WTC11 (cell line): Measurements from ENCODE around the gene DNAH5. TPM values are rescaled to one million over a fixed set of nuclear protein-coding genes. Genes with fewer than 3 reads are reported as not detected.

Experiments
- ATAC-seq: fragments of 200-7000 bp; cut with Tn5 transposase; 2 replicates; pipeline ENCODE4 v1.10.0; 2021; ENCODE audit warnings: mild to moderate bottlenecking, moderate library complexity
- CTCF ChIA-PET: fragments of 300-600 bp; sonication (Branson Sonifier 250); formaldehyde crosslinking; loops from one replicate; lab custom pipeline; 2021; ENCODE audit warnings: antibody characterized with exemption; lab: Charles Lee
- POLR2A ChIA-PET: fragments of 350-600 bp; sonication (Branson Sonifier 250); formaldehyde crosslinking; loops from one replicate; lab custom pipeline; 2021; ENCODE audit warnings: antibody characterized with exemption; lab: Charles Lee
- DNase-seq: peaks from one replicate; pipeline ENCODE4 v3.0.0; 2021; ENCODE audit warnings: low spot score
- H3K27ac Mint-ChIP-seq: 2 replicates; pipeline ENCODE4 v1.8.0; 2021; ENCODE audit warnings: mixed read lengths
- H3K27me3 Mint-ChIP-seq: 2 replicates; pipeline ENCODE4 v1.8.0; 2021; ENCODE audit warnings: low read depth, mild to moderate bottlenecking, moderate library complexity, mixed read lengths
- H3K36me3 Mint-ChIP-seq: 2 replicates; pipeline ENCODE4 v1.8.0; 2021; ENCODE audit warnings: mixed read lengths
- H3K4me1 Mint-ChIP-seq: 2 replicates; pipeline ENCODE4 v1.8.0; 2022; ENCODE audit warnings: mixed read lengths
- H3K4me3 Mint-ChIP-seq: 2 replicates; pipeline ENCODE4 v1.8.0; 2021; ENCODE audit warnings: mild to moderate bottlenecking, moderate library complexity, mixed read lengths
- H3K9me3 Mint-ChIP-seq: 2 replicates; pipeline ENCODE4 v1.8.0; 2021; ENCODE audit warnings: mixed read lengths
- GABPB1 ChIP-seq: sonication (generic); formaldehyde crosslinking; IDR thresholded peaks from 2 replicates; pipeline ENCODE4 v1.8.1; 2023; ENCODE audit warnings: mild to moderate bottlenecking, missing genetic modification reagents
- JAZF1 ChIP-seq: fragments of 250-450 bp; sonication (Bioruptor Pico); IDR thresholded peaks from 2 replicates; pipeline ENCODE4 v1.9.0; 2021; ENCODE audit warnings: moderate library complexity, mild to moderate bottlenecking, inconsistent platforms
- NFATC4 ChIP-seq: fragments of 250-450 bp; sonication (Bioruptor Pico); IDR thresholded peaks from 2 replicates; pipeline ENCODE4 v1.9.0; 2021; ENCODE audit warnings: mild to moderate bottlenecking
- NR1H2 ChIP-seq: sonication (generic); formaldehyde crosslinking; IDR thresholded peaks from 2 replicates; pipeline ENCODE4 v1.9.0; 2021; ENCODE audit warnings: mild to moderate bottlenecking, moderate library complexity, missing genetic modification reagents
- OVOL2 ChIP-seq: fragments of 250-450 bp; sonication (Bioruptor Pico); IDR thresholded peaks from 2 replicates; pipeline ENCODE4 v1.9.0; 2021; ENCODE audit warnings: mild to moderate bottlenecking, borderline replicate concordance
- RELA ChIP-seq: sonication (generic); formaldehyde crosslinking; IDR thresholded peaks from 2 replicates; pipeline ENCODE4 v1.8.1; 2022; ENCODE audit warnings: missing genetic modification reagents, mild to moderate bottlenecking, borderline replicate concordance
- SMAD4 ChIP-seq: sonication (generic); formaldehyde crosslinking; IDR thresholded peaks from 2 replicates; pipeline ENCODE4 v1.8.0; 2022; ENCODE audit warnings: mild to moderate bottlenecking, missing genetic modification reagents
- SOX15 ChIP-seq: fragments of 250-450 bp; sonication (Bioruptor Pico); IDR thresholded peaks from 2 replicates; pipeline ENCODE4 v1.9.0; 2021; ENCODE audit warnings: mild to moderate bottlenecking
- TEAD1 ChIP-seq: sonication (generic); formaldehyde crosslinking; IDR thresholded peaks from 2 replicates; pipeline ENCODE4 v1.8.0; 2022; ENCODE audit warnings: mild to moderate bottlenecking, missing genetic modification reagents
- ZNF219 ChIP-seq: sonication (generic); formaldehyde crosslinking; IDR thresholded peaks from 2 replicates; pipeline ENCODE4 v1.8.0; 2023; ENCODE audit warnings: missing genetic modification reagents, mild to moderate bottlenecking, borderline replicate concordance
- ZNF263 ChIP-seq: sonication (generic); formaldehyde crosslinking; IDR thresholded peaks from 2 replicates; pipeline ENCODE4 v1.8.1; 2022; ENCODE audit warnings: low read depth, mild to moderate bottlenecking, moderate library complexity, missing genetic modification reagents
- ZNF317 ChIP-seq: sonication (generic); formaldehyde crosslinking; IDR thresholded peaks from 2 replicates; pipeline ENCODE4 v1.8.1; 2023; ENCODE audit warnings: low read depth, mild to moderate bottlenecking, moderate library complexity, missing genetic modification reagents, borderline replicate concordance
- total RNA-seq: library from RNA; stranded (reverse); gene quantifications from 3 replicates; pipeline ENCODE4 v1.2.3, GENCODE V29; 2021
- TF ChIP-seq, protein P1 (sequence below): sonication (generic); formaldehyde crosslinking; IDR thresholded peaks from 2 replicates; pipeline ENCODE4 v1.8.1; 2023; ENCODE audit warnings: mild to moderate bottlenecking, missing genetic modification reagents, moderate library complexity
- TF ChIP-seq, protein P2 (sequence below): fragments of 250-450 bp; sonication (Bioruptor Pico); IDR thresholded peaks from 2 replicates; pipeline ENCODE4 v1.9.0; 2021; ENCODE audit warnings: moderate library complexity, mild to moderate bottlenecking, inconsistent platforms, borderline replicate concordance
- TF ChIP-seq, protein P3 (sequence below): sonication (generic); formaldehyde crosslinking; IDR thresholded peaks from 2 replicates; pipeline ENCODE4 v1.8.1; 2022; ENCODE audit warnings: low read depth, mild to moderate bottlenecking, moderate library complexity, missing genetic modification reagents, borderline replicate concordance
- TF ChIP-seq, protein P4 (sequence below): sonication (generic); formaldehyde crosslinking; IDR thresholded peaks from 2 replicates; pipeline ENCODE4 v1.8.1; 2022; ENCODE audit warnings: mild to moderate bottlenecking, moderate library complexity, missing genetic modification reagents
- TF ChIP-seq, protein P5 (sequence below): fragments of 250-450 bp; sonication (Bioruptor Pico); IDR thresholded peaks from 2 replicates; pipeline ENCODE4 v1.9.0; 2021; ENCODE audit warnings: mild to moderate bottlenecking, borderline replicate concordance
- TF ChIP-seq, protein P6 (sequence below): sonication (generic); formaldehyde crosslinking; IDR thresholded peaks from 2 replicates; pipeline ENCODE4 v1.8.1; 2023; ENCODE audit warnings: mild to moderate bottlenecking, moderate library complexity, missing genetic modification reagents
- TF ChIP-seq, protein P7 (sequence below): fragments of 250-450 bp; sonication (Bioruptor Pico); conservative IDR thresholded peaks from 2 replicates; pipeline ENCODE4 v1.9.0; 2021; ENCODE audit warnings: mild to moderate bottlenecking
- TF ChIP-seq, protein P8 (sequence below): sonication (generic); formaldehyde crosslinking; IDR thresholded peaks from 2 replicates; pipeline ENCODE4 v1.8.0; 2022; ENCODE audit warnings: mild to moderate bottlenecking, missing genetic modification reagents

Gene DNAH5
- total RNA-seq, 1 experiment from 2014 or later: 0.35 TPM

DNA sequence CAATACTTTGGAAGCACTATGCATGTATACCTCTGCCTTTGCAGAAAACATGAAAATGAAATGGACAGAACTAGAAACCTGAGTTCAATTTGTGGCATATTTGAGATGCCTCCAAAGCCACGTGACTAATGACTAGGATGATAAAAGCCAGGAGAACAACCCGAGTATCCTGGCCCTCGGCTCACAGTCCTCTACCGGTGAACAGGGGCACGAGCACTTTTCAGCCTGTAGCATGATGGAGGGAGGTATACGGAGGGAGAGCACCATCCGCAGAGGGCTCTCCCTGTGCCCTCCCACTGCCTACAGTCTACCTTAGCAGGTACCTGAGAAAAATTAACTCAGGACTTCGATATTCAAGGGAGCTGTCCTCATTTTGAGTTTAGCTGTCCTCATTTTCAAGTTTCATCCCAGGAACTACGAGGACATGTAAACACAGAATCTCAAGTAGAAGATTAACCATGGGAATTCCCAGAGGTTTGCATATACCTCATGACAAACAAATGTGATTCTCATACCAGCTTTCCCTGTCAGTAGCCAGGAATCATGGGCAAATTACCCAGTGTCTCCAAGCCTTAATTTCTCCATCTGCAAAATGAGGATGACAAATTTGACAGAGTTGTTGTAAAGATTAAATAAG, 249.3 kb downstream of the DNAH5 start (continued):
- no peak for TF ChIP-seq JAZF1

DNA sequence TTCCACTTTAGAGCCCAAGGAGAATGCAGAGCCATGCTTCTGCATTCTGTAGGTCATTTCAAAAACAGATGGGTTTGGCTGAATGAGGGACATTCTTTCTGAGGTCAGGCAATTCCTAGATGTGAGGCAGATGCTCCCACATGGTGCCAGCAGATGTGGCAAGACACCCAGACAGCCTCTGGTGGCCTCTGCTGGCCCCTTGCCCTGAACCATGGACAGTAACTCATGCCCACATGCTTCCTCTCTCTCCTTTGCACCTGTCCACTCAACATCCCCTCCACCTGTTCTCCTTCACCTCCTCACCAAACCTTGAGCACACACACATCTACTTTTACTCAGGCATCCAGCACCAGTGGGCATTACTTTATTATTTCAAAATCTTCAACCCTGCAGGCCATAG, 252.3 kb downstream of the DNAH5 start:
- Mint-ChIP-seq H3K4me3 (no peak overlapping the region), H3K9me3 (peaks cover 30% of the 10 kb centered on the region), H3K27me3 (no peaks in the 10 kb centered on the region), H3K4me1 (no peaks in the 10 kb centered on the region), H3K27ac (no peak overlapping the region), H3K36me3 (peaks cover 16% of the 10 kb centered on the region)
- TF ChIP-seq NR1H2 (no peak), OVOL2 (CRISPR knock-in tag) (no peak), SMAD4 (CRISPR knock-in tag) (no peak), ZNF263 (CRISPR knock-in tag) (no peak), SOX15 (CRISPR knock-in tag) (no peak), ZNF317 (CRISPR knock-in tag) (no peak), GABPB1 (no peak), RELA (CRISPR knock-in tag) (no peak)
- TF ChIP-seq, protein P1, sequence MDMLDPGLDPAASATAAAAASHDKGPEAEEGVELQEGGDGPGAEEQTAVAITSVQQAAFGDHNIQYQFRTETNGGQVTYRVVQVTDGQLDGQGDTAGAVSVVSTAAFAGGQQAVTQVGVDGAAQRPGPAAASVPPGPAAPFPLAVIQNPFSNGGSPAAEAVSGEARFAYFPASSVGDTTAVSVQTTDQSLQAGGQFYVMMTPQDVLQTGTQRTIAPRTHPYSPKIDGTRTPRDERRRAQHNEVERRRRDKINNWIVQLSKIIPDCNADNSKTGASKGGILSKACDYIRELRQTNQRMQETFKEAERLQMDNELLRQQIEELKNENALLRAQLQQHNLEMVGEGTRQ (CRISPR knock-in tag): no peak
- TF ChIP-seq, protein P2, sequence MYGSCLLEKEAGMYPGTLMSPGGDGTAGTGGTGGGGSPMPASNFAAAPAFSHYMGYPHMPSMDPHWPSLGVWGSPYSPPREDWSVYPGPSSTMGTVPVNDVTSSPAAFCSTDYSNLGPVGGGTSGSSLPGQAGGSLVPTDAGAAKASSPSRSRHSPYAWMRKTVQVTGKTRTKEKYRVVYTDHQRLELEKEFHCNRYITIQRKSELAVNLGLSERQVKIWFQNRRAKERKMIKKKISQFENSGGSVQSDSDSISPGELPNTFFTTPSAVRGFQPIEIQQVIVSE: no peak
- TF ChIP-seq, protein P3, sequence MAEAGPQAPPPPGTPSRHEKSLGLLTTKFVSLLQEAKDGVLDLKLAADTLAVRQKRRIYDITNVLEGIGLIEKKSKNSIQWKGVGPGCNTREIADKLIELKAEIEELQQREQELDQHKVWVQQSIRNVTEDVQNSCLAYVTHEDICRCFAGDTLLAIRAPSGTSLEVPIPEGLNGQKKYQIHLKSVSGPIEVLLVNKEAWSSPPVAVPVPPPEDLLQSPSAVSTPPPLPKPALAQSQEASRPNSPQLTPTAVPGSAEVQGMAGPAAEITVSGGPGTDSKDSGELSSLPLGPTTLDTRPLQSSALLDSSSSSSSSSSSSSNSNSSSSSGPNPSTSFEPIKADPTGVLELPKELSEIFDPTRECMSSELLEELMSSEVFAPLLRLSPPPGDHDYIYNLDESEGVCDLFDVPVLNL (CRISPR knock-in tag): no peak
- TF ChIP-seq, protein P4, sequence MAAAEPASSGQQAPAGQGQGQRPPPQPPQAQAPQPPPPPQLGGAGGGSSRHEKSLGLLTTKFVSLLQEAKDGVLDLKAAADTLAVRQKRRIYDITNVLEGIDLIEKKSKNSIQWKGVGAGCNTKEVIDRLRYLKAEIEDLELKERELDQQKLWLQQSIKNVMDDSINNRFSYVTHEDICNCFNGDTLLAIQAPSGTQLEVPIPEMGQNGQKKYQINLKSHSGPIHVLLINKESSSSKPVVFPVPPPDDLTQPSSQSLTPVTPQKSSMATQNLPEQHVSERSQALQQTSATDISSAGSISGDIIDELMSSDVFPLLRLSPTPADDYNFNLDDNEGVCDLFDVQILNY: no peak
- TF ChIP-seq, protein P5, sequence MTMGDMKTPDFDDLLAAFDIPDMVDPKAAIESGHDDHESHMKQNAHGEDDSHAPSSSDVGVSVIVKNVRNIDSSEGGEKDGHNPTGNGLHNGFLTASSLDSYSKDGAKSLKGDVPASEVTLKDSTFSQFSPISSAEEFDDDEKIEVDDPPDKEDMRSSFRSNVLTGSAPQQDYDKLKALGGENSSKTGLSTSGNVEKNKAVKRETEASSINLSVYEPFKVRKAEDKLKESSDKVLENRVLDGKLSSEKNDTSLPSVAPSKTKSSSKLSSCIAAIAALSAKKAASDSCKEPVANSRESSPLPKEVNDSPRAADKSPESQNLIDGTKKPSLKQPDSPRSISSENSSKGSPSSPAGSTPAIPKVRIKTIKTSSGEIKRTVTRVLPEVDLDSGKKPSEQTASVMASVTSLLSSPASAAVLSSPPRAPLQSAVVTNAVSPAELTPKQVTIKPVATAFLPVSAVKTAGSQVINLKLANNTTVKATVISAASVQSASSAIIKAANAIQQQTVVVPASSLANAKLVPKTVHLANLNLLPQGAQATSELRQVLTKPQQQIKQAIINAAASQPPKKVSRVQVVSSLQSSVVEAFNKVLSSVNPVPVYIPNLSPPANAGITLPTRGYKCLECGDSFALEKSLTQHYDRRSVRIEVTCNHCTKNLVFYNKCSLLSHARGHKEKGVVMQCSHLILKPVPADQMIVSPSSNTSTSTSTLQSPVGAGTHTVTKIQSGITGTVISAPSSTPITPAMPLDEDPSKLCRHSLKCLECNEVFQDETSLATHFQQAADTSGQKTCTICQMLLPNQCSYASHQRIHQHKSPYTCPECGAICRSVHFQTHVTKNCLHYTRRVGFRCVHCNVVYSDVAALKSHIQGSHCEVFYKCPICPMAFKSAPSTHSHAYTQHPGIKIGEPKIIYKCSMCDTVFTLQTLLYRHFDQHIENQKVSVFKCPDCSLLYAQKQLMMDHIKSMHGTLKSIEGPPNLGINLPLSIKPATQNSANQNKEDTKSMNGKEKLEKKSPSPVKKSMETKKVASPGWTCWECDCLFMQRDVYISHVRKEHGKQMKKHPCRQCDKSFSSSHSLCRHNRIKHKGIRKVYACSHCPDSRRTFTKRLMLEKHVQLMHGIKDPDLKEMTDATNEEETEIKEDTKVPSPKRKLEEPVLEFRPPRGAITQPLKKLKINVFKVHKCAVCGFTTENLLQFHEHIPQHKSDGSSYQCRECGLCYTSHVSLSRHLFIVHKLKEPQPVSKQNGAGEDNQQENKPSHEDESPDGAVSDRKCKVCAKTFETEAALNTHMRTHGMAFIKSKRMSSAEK (CRISPR knock-in tag): no peak
- POLR2A ChIA-PET: no interaction called here
- CTCF ChIA-PET: no interaction called here
- ATAC-seq (no peak), DNase-seq (no peak)

DNA sequence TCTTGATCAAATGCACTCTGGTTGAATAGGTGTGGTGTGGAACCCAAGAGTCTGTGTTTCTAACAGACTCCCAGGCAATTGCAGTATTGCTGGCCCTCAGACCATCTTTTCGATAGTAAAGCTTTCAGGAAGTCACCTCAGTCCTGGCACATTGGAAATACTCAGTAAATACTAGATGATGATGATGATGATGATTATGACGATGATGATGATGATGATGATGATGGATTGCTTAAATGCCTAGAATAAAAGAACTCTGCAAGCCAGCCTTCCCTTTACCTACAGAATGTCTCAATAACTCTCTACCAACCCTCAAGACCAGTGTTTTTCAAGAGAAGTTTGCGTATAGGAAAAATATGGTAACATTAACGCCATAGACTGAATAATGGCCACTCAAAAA, 268.0 kb downstream of the DNAH5 start:
- DNase-seq (no peak), ATAC-seq (no peak)
- Mint-ChIP-seq H3K4me3 (no peak overlapping the region), H3K27ac (no peak overlapping the region), H3K4me1 (peaks cover 4% of the 10 kb centered on the region), H3K36me3 (peaks cover 12% of the 10 kb centered on the region), H3K9me3 (peaks cover 22% of the 10 kb centered on the region), H3K27me3 (peaks cover 3% of the 10 kb centered on the region; the same call in 1 of the 2 replicates)
- ChIA-PET POLR2A (no interaction called here), CTCF (no interaction called here)
- TF ChIP-seq TEAD1: no peak
- TF ChIP-seq, protein P6, sequence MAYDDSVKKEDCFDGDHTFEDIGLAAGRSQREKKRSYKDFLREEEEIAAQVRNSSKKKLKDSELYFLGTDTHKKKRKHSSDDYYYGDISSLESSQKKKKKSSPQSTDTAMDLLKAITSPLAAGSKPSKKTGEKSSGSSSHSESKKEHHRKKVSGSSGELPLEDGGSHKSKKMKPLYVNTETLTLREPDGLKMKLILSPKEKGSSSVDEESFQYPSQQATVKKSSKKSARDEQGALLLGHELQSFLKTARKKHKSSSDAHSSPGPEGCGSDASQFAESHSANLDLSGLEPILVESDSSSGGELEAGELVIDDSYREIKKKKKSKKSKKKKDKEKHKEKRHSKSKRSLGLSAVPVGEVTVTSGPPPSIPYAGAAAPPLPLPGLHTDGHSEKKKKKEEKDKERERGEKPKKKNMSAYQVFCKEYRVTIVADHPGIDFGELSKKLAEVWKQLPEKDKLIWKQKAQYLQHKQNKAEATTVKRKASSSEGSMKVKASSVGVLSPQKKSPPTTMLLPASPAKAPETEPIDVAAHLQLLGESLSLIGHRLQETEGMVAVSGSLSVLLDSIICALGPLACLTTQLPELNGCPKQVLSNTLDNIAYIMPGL (CRISPR knock-in tag): no peak
- no peak for TF ChIP-seq ZNF219 (CRISPR knock-in tag)
- TF ChIP-seq, protein P7, sequence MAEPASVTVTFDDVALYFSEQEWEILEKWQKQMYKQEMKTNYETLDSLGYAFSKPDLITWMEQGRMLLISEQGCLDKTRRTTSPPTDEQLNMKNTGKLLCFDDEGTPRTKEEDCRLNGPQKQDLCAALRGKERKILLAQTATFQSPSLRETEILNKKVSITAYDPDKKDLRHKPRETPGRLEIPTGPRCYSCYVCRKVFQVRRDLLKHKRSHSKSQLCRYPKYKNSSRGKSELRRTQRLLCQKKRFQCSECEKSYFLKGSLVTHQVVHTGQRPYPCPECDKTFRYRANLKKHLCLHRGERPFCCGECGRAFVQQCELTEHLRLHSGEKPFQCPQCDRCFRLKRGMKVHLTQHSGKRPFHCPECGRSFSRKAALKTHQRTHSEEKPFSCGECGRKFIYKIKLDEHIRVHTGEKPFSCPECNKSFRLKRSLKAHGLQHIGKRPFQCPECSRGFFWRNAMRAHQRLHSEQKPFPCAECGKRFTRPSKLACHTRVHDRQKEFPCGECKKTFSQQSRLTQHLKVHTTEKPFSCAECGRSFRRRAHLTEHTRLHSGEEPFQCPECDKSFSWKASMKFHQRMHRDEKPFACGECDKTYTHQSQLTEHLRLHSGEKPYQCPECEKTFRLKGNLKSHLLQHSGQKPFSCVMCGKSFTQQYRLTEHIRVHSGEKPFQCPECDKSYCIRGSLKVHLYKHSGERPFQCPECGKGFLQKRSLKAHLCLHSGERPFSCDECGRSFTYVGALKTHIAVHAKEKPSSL (CRISPR knock-in tag): no peak
- TF ChIP-seq SMAD4 (CRISPR knock-in tag): no peak
- TF ChIP-seq NFATC4 (CRISPR knock-in tag): no peak
- TF ChIP-seq, protein P8, sequence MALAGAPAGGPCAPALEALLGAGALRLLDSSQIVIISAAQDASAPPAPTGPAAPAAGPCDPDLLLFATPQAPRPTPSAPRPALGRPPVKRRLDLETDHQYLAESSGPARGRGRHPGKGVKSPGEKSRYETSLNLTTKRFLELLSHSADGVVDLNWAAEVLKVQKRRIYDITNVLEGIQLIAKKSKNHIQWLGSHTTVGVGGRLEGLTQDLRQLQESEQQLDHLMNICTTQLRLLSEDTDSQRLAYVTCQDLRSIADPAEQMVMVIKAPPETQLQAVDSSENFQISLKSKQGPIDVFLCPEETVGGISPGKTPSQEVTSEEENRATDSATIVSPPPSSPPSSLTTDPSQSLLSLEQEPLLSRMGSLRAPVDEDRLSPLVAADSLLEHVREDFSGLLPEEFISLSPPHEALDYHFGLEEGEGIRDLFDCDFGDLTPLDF (CRISPR knock-in tag): no peak
- no peak for TF ChIP-seq NR1H2
